ENCODE data around the gene COMT.

Gene COMT

DNA sequence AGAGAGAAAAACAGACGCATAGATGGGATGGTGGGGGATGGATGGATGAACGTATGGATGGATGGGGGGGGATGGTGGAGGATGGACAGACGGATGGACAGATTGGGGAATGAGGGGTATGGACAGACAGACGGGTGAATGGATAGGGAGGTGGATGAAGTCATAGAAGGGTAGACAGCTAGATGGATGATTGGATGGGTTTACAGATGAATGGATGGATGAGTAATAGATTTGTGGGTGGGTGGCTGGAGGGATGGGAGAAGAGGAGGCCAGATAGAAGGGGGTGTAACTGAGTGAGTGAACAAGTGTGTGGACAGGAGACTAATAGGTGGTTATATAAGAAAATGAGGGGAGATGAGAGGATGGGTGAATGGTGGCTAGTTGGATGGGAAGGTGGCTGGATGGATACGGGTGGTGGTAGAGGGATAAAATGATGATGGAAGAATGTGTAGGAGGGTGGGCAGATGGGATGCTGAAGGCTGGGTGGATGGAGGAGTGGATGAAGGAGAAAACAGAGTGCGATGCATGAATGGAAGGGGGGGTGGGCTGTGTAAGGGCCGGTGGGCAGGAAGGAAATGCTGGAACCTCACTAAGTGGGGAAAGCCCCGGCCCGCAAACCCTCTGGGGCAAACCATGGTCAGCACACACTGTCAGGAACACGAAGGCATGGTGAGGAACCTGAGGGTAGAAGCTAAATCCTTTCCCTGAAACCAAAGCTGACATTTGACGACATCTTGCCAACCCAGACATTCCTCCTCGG is 53.5 kb downstream of the COMT start:
- Histone ChIP-seq H3K4me3 (ENCODE audit: low read length, poor library complexity, severe bottlenecking) (no peak overlapping the region), H3K79me2 (ENCODE audit: insufficient read depth, low read length) (no peaks in the 10 kb centered on the region), H2AFZ (ENCODE audit: low read length) (no peak overlapping the region), H3K9me3 (ENCODE audit: insufficient read depth, low read depth, low read length) (no peaks in the 10 kb centered on the region), H3K4me1 (ENCODE audit: insufficient read depth, low read length, poor library complexity, severe bottlenecking) (no peaks in the 10 kb centered on the region), H3K9me2 (replicated peaks; ENCODE audit: low read depth, low read length) (no peaks in the 10 kb centered on the region), H3K36me3 (ENCODE audit: insufficient read depth, low read length) (no peaks in the 10 kb centered on the region), H3K27me3 (ENCODE audit: insufficient read depth, low read length, poor library complexity, severe bottlenecking) (no peaks in the 10 kb centered on the region), H3K9ac (ENCODE audit: low read depth, low read length, poor library complexity, severe bottlenecking) (no peak overlapping the region), H3K4me2 (ENCODE audit: low read depth, low read length, poor library complexity, severe bottlenecking) (no peak overlapping the region), H3F3A (ENCODE audit: low read depth) (no peaks in the 10 kb centered on the region), H4K20me1 (ENCODE audit: insufficient read depth, low read length, poor library complexity, severe bottlenecking) (no peaks in the 10 kb centered on the region)
- TF ChIP-seq, protein P1, sequence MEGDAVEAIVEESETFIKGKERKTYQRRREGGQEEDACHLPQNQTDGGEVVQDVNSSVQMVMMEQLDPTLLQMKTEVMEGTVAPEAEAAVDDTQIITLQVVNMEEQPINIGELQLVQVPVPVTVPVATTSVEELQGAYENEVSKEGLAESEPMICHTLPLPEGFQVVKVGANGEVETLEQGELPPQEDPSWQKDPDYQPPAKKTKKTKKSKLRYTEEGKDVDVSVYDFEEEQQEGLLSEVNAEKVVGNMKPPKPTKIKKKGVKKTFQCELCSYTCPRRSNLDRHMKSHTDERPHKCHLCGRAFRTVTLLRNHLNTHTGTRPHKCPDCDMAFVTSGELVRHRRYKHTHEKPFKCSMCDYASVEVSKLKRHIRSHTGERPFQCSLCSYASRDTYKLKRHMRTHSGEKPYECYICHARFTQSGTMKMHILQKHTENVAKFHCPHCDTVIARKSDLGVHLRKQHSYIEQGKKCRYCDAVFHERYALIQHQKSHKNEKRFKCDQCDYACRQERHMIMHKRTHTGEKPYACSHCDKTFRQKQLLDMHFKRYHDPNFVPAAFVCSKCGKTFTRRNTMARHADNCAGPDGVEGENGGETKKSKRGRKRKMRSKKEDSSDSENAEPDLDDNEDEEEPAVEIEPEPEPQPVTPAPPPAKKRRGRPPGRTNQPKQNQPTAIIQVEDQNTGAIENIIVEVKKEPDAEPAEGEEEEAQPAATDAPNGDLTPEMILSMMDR (conservative IDR thresholded peaks at IDR 0.05; ENCODE audit: low read length) = no peak
- no peak for TF ChIP-seq EZH2phosphoT487 (IDR thresholded peaks at IDR 0.05; ENCODE audit: borderline replicate concordance)

DNA sequence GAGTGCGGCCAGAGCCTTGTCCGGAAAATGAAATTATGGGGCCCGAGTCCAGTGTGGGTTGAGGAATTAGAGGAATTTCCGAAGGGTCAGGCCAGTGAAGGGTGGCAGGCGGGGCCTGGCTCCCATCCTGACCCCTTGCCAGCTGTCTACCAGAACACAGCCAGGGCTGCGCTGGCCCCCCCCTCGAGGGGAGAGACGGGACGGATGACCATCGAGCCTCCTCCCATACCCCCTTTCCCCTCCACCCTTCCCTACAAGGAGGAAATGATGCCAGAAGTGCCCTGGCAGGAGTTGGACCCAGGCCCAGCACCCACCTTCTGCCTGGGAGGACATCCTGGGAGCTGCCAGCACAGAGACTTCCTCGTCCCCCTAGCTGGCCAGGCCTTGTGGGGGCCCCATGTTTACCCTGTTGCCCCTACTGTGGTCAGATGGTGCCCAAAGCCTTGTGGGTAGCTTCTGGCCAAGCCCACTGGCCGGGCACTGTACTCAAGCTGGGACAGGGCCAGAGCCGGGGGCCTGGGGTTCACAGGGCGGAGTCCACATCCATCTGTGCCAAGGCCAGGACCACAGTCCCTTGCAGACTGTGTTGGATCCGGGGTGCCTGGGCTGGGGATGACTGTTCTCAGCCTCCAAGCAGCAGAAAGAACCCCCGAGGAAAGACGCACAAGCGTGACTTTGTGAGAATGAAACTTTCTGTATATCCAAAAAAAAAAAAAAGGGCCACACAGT is 54.2 kb downstream of the COMT start:
- H2AFZ ChIP-seq (ENCODE audit: low read length) = no peak overlapping the region
- H3K4me3 ChIP-seq (ENCODE audit: low read length, poor library complexity, severe bottlenecking) = no peak overlapping the region
- no peaks in the 10 kb centered on the region for H4K20me1 ChIP-seq (ENCODE audit: insufficient read depth, low read length, poor library complexity, severe bottlenecking)
- TF ChIP-seq EZH2phosphoT487 (IDR thresholded peaks at IDR 0.05; ENCODE audit: borderline replicate concordance) = no peak
- TF ChIP-seq, protein P1 (conservative IDR thresholded peaks at IDR 0.05; ENCODE audit: low read length) = no peak
- H3K9me3 ChIP-seq (ENCODE audit: insufficient read depth, low read depth, low read length) = no peaks in the 10 kb centered on the region
- H3K36me3 ChIP-seq (ENCODE audit: insufficient read depth, low read length) = no peaks in the 10 kb centered on the region
- no peaks in the 10 kb centered on the region for H3K4me1 ChIP-seq (ENCODE audit: insufficient read depth, low read length, poor library complexity, severe bottlenecking)
- H3K9ac ChIP-seq (ENCODE audit: low read depth, low read length, poor library complexity, severe bottlenecking) = no peak overlapping the region
- no peak overlapping the region for H3K4me2 ChIP-seq (ENCODE audit: low read depth, low read length, poor library complexity, severe bottlenecking)
- no peaks in the 10 kb centered on the region for H3K27me3 ChIP-seq (ENCODE audit: insufficient read depth, low read length, poor library complexity, severe bottlenecking)
- H3F3A ChIP-seq (ENCODE audit: low read depth) = no peaks in the 10 kb centered on the region
- no peaks in the 10 kb centered on the region for H3K9me2 ChIP-seq (replicated peaks; ENCODE audit: low read depth, low read length)
- H3K79me2 ChIP-seq (ENCODE audit: insufficient read depth, low read length) = no peaks in the 10 kb centered on the region

DNA sequence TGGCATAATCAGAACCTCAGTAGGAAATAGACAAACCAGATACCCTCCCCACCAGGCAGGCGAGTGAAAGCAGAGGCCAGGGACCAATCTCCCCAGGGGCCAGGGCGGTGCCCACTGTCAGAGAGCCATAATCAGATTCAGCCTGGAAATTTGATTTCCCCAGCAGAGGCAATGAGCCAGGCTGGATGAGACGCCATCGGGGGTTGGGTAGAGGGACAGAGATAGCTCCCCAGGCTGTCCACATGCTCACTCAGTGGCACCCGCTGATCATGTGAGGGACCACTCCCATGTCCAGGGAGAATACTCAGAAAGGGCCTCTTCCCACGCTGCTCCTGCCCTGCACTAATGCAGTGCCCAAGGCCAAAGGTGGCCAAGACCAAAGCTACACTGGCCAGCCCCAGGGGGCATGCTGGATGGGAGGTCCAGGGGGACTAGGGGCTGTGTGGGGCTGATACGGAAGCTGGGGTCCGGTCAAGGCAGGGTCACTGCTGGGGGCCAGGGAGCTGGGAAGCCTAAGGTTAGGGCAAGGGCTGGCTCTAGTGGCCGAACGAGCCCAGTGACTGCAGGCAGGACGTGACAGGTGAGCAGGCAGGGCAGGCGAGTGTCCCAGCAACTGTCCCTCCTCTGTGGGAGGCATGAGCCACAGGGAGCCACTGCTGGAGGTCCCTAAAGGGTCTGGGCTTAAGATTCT is 55.3 kb downstream of the COMT start:
- H3K9me2 ChIP-seq (replicated peaks; ENCODE audit: low read depth, low read length) = no peaks in the 10 kb centered on the region
- no peak overlapping the region for H3K9ac ChIP-seq (ENCODE audit: low read depth, low read length, poor library complexity, severe bottlenecking)
- no peaks in the 10 kb centered on the region for H3K79me2 ChIP-seq (ENCODE audit: insufficient read depth, low read length)
- TF ChIP-seq, protein P1 (conservative IDR thresholded peaks at IDR 0.05; ENCODE audit: low read length) = no peak
- TF ChIP-seq EZH2phosphoT487 (IDR thresholded peaks at IDR 0.05; ENCODE audit: borderline replicate concordance) = no peak
- no peaks in the 10 kb centered on the region for H3K36me3 ChIP-seq (ENCODE audit: insufficient read depth, low read length)
- no peaks in the 10 kb centered on the region for H4K20me1 ChIP-seq (ENCODE audit: insufficient read depth, low read length, poor library complexity, severe bottlenecking)
- no peak overlapping the region for H2AFZ ChIP-seq (ENCODE audit: low read length)
- H3K9me3 ChIP-seq (ENCODE audit: insufficient read depth, low read depth, low read length) = no peaks in the 10 kb centered on the region
- H3F3A ChIP-seq (ENCODE audit: low read depth) = no peaks in the 10 kb centered on the region
- peaks cover 5% of the 10 kb centered on the region for H3K4me1 ChIP-seq (ENCODE audit: insufficient read depth, low read length, poor library complexity, severe bottlenecking)
- H3K4me2 ChIP-seq (ENCODE audit: low read depth, low read length, poor library complexity, severe bottlenecking) = no peak overlapping the region
- no peaks in the 10 kb centered on the region for H3K27me3 ChIP-seq (ENCODE audit: insufficient read depth, low read length, poor library complexity, severe bottlenecking)
- H3K4me3 ChIP-seq (ENCODE audit: low read length, poor library complexity, severe bottlenecking) = no peak overlapping the region

Data from Loucy (cell line).